HepG2 (cell line): ENCODE results near the gene TRIM44. TPM values are rescaled to one million over a fixed set of nuclear protein-coding genes. Genes with fewer than 3 reads are reported as not detected.
A peak's percentile ranks its signal among the peaks of the same experiment; 100 is the strongest.

ENCODE experiments used
- ATAC-seq: fragments of 200-7000 bp; cut with Tn5 transposase; 3 replicates; pipeline ENCODE4 v1.9.1; 2020; ENCODE audit warnings: mild to moderate bottlenecking, moderate library complexity
- BruUV-seq: library from RNA; stranded (reverse); fragments of 400-500 nt; replicated peaks from 2 replicates; lab custom pipeline; 2021; lab: Mats Ljungman, UMichigan
- CTCF ChIA-PET: fragments of 300-600 bp; formaldehyde crosslinking; extraction: SDS; loops from one replicate; lab custom pipeline; 2021; ENCODE audit warnings: low total read pairs, inconsistent platforms, low intra/inter-chr PET ratio; lab: Yijun Ruan, JAX
- POLR2A ChIA-PET: fragments of 350-600 bp; sonication (Branson Sonifier 250); formaldehyde crosslinking; loops from one replicate; lab custom pipeline; 2020; ENCODE audit warnings: antibody characterized with exemption, inconsistent platforms; lab: Yijun Ruan, JAX
- DNase-seq: peaks from one replicate; pipeline ENCODE4 v3.0.0-alpha.2; 2015; ENCODE audit warnings: low spot score
- FAIRE-seq: peaks from 3 replicates; lab custom pipeline; 2011; peaks lifted over from hg19 to GRCh38; lab: Jason Lieb, UNC
- H2AFZ ChIP-seq: one replicate; pipeline ENCODE4 v1.6.1; 2011; ENCODE audit warnings: low read length, inconsistent platforms
- H3K27ac ChIP-seq: fragments of 300-600 bp; 3 replicates; pipeline ENCODE4 v1.8.0; 2011; ENCODE audit warnings: mixed run types, mild to moderate bottlenecking, mixed read lengths, low read length, inconsistent platforms; ENCODE audit not compliant: insufficient read depth; ENCODE audit errors: extremely low read length
- H3K27me3 ChIP-seq, 2 experiments: fragments of 200-600 bp in 1 of 2; 2 replicates in 1 of 2; 3 replicates in 1 of 2; pipeline versions ENCODE4 v1.6.0 to v1.8.0; 2011; ENCODE audit warnings: low read length in 2 of 2, mild to moderate bottlenecking in 2 of 2, moderate library complexity in 2 of 2, inconsistent platforms in 1 of 2; ENCODE audit not compliant: insufficient read depth in 2 of 2, control insufficient read depth in 1 of 2
- H3K36me3 ChIP-seq, 2 experiments: fragments of 200-600 bp in 1 of 2; replicated peaks in 1 of 2; 2 replicates in 1 of 2; 3 replicates in 1 of 2; pipeline versions ENCODE4 v1.5.1 to v1.8.0; 2011; ENCODE audit warnings: low read length in 2 of 2, inconsistent platforms in 1 of 2; ENCODE audit not compliant: insufficient read depth in 2 of 2, control insufficient read depth in 1 of 2
- H3K4me1 ChIP-seq: 2 replicates; pipeline ENCODE4 v1.5.1; 2012; ENCODE audit warnings: low read length, inconsistent platforms; ENCODE audit not compliant: insufficient read depth
- H3K4me2 ChIP-seq: 2 replicates; pipeline ENCODE4 v1.6.0; 2011; ENCODE audit warnings: low read depth, low read length, inconsistent platforms
- H3K4me3 ChIP-seq, 3 experiments: fragments of 200-600 bp in 1 of 3; sonication (generic), shearing (Covaris generic) in 1 of 3; replicated peaks in 1 of 3; 2 replicates each; pipeline ENCODE4 v1.5.1; 2011 to 2016; ENCODE audit warnings: low read length in 3 of 3, inconsistent platforms in 2 of 3, low read depth in 2 of 3, mild to moderate bottlenecking in 2 of 3, control low read depth in 1 of 3, mixed read lengths in 1 of 3; ENCODE audit not compliant: insufficient read depth in 1 of 3
- H3K79me2 ChIP-seq: one replicate; pipeline ENCODE4 v1.6.1; 2011; ENCODE audit warnings: low read length, inconsistent platforms; ENCODE audit not compliant: insufficient read depth
- H3K9ac ChIP-seq: 2 replicates; pipeline ENCODE4 v1.6.0; 2011; ENCODE audit warnings: mild to moderate bottlenecking, low read depth, low read length, inconsistent platforms; ENCODE audit not compliant: insufficient read depth
- H3K9me3 ChIP-seq: 2 replicates; pipeline ENCODE4 v1.5.1; 2012; ENCODE audit warnings: mild to moderate bottlenecking, low read length
- H4K20me1 ChIP-seq: 2 replicates; pipeline ENCODE4 v1.6.0; 2011; ENCODE audit warnings: inconsistent platforms, mild to moderate bottlenecking, low read length, moderate library complexity; ENCODE audit not compliant: insufficient read depth
- AHDC1 ChIP-seq: sonication (generic); formaldehyde crosslinking; IDR thresholded peaks from 2 replicates; pipeline ENCODE4 v1.5.1; 2020; ENCODE audit warnings: mild to moderate bottlenecking, missing genetic modification reagents, borderline replicate concordance
- ASH2L ChIP-seq: fragments of 300-600, 200-600 bp; sonication (generic); IDR thresholded peaks from 2 replicates; pipeline ENCODE4 v1.7.0; 2017; ENCODE audit warnings: low read depth, mild to moderate bottlenecking, moderate library complexity, mixed read lengths, low read length; ENCODE audit not compliant: insufficient read length
- HOXA3 ChIP-seq: sonication (generic); formaldehyde crosslinking; IDR thresholded peaks from 2 replicates; pipeline ENCODE4 v1.5.0; 2020; ENCODE audit warnings: missing genetic modification reagents
- MAFG ChIP-seq: sonication (generic); formaldehyde crosslinking; IDR thresholded peaks from 2 replicates; pipeline ENCODE4 v1.5.1; 2020; ENCODE audit warnings: mild to moderate bottlenecking, missing genetic modification reagents
- SUZ12 ChIP-seq: fragments of 150-350 bp; IDR thresholded peaks from 2 replicates; pipeline ENCODE4 v1.6.1; 2014; ENCODE audit warnings: low read depth, low read length
- TBX3 ChIP-seq: fragments of 450-650 bp; IDR thresholded peaks from 2 replicates; pipeline ENCODE4 v1.6.1; 2017; ENCODE audit warnings: antibody characterized with exemption, mild to moderate bottlenecking, inconsistent platforms, borderline replicate concordance
- ZNF44 ChIP-seq: sonication (generic); formaldehyde crosslinking; IDR thresholded peaks from 2 replicates; pipeline ENCODE4 v1.5.1; 2020; ENCODE audit warnings: mild to moderate bottlenecking, missing genetic modification reagents
- ZNF569 ChIP-seq: sonication (generic); formaldehyde crosslinking; IDR thresholded peaks from 2 replicates; pipeline ENCODE4 v1.5.0; 2020; ENCODE audit warnings: mild to moderate bottlenecking, missing genetic modification reagents, moderate library complexity, borderline replicate concordance
- ZNF646 ChIP-seq: sonication (generic); formaldehyde crosslinking; IDR thresholded peaks from 2 replicates; pipeline ENCODE4 v1.9.0; 2021; ENCODE audit warnings: mild to moderate bottlenecking, missing genetic modification reagents
- ZNF7 ChIP-seq: IDR thresholded peaks from 2 replicates; pipeline ENCODE4 v1.6.1; 2016; ENCODE audit warnings: missing biosample characterization, missing genetic modification reagents
- WGBS: methylation state at CpG from one replicate; pipeline ENCODE4 v1.1.6; 2017; ENCODE audit warnings: low lambda C conversion rate; 5-methylcytosine and 5-hydroxymethylcytosine counted together
- in situ Hi-C: cut with HindIII; loops from 2 replicates; pipeline ENCODE4 v1.10.0; 2017; ENCODE audit warnings: low pct_unique_long_range_greater_than_20kb; ENCODE audit not compliant: extremely low pct_ligation_motif_present
- intact Hi-C: fragments of 100-400 bp; cut with micrococcal nuclease; formaldehyde crosslinking; loops from one replicate; pipeline ENCODE4 v1.10.0; 2022; ENCODE audit not compliant: unreplicated experiment
- polyA plus RNA-seq, 8 experiments: library from polyadenylated mRNA; depleted of rRNA in 3 of 8; stranded (reverse) in 7 of 8; unstranded in 1 of 8; fragments of >200 nt; fragmentation: Illumina TruSeq in 4 of 8; extraction: Trizol in 4 of 8; gene quantifications; 2 replicates each; pipeline versions ENCODE4 v1.2.1 to v1.2.3, GENCODE V29; 2011 to 2016; ENCODE audit warnings: low read depth in 4 of 8, missing spikeins in 1 of 8, mixed read lengths in 1 of 8; ENCODE audit not compliant: insufficient read depth in 1 of 8
- total RNA-seq, 5 experiments: library from RNA; depleted of rRNA; stranded (reverse); fragments of >200 nt; fragmentation: Illumina TruSeq; extraction: Trizol; gene quantifications; 2 replicates each; pipeline ENCODE4 v1.2.3, GENCODE V29; 2016; ENCODE audit warnings: low read depth in 1 of 5

The TRIM44 gene
- total and polyA plus RNA-seq, 2 of the 13 experiments (the other 11 are each of a cell fraction or from before 2014, with no cell fraction given): 22.7 to 50.3 TPM

DNA sequence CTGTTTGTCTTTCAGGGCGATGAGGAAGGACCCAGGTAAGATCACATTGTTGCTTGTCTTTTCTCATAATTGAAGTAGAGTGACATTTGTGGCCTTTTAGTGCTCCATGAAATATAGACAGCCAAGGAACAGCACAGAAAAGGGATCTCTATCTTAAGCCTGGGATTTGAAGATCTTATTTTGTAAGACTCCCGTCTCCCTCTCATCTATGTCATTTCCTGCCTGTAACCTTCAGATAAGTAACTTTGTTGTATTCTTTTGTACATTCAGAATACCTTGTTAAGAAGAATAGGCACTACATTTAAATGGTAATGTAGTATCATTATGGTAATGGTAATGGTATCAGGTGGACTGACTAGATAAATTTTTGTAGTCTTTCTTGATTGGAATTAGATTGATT lies 72.8 kb downstream of the TRIM44 start:
- in situ Hi-C loops (loop anchor here (10.0 kb wide), 1 partner anchor 71 kb away; the partner anchor contains the start of gene TRIM44), intact Hi-C loops (no loop called here)
- Histone ChIP-seq H3K79me2 (no peaks in the 10 kb centered on the region), H4K20me1 (no peaks in the 10 kb centered on the region; the same call in 1 of the 2 replicates), H2AFZ (no peak overlapping the region), H3K4me2 (0 out of 2 replicates have a peak overlapping the region, but pooled peaks have one; percentile 37), H3K27ac (peak overlapping the region; percentile 36), H3K9me3 (peaks cover 6% of the 10 kb centered on the region), H3K36me3 (peaks cover 1 to 16% of the 10 kb centered on the region in 2 experiments; a peak in 4 of 5 replicates), H3K9ac (no peak overlapping the region; the same call in 1 of the 2 replicates), H3K4me3 (no peak overlapping the region), H3K4me1 (peaks cover 38% of the 10 kb centered on the region), H3K27me3 (no peaks in the 10 kb centered on the region)
- ChIA-PET CTCF (no interaction called here), POLR2A (interaction anchor here (0.6 kb wide), 1 partner anchor 86 kb away, joined by 3 read pairs; no protein-coding TSS in a partner anchor)
- no peak for ATAC-seq
- WGBS: 83% methylated on average over 2 of the region's 2 CpGs
- TF ChIP-seq HOXA3: no peak
- no peak for TF ChIP-seq AHDC1 (CRISPR knock-in tag)
- no peak for TF ChIP-seq MAFG (CRISPR knock-in tag)
- no peak for TF ChIP-seq ZNF569 (CRISPR knock-in tag)
- TF ChIP-seq ASH2L: no peak
- TF ChIP-seq ZNF44 (CRISPR knock-in tag): no peak
- no peak for TF ChIP-seq ZNF646 (CRISPR knock-in tag)
- TF ChIP-seq ZNF7 (CRISPR knock-in tag): no peak
- no peak for TF ChIP-seq TBX3
- no peak for TF ChIP-seq SUZ12
- no TSS peak for BruUV-seq
- FAIRE-seq: no peak
- no peak for DNase-seq
